Stimulated activated CD8-positive, alpha-beta memory T cell treated with anti-CD3 and anti-CD28 coated beads, Interleukin-7, amount 100 ng/mL, for 48 hours (primary cell): Measurements from ENCODE around the gene BUD31.
"Not testable (repeated sequence)": the region's sequence is repeated elsewhere in the genome, so short reads cannot be mapped to it uniquely, and the experiment has no call there.

Experiments used
- DNase-seq, 2 donors: peaks; one replicate each; pipeline ENCODE4 v3.0.0-alpha.2; 2020; ENCODE audit warnings: low read depth in 1 of 2; ENCODE audit errors: extremely low read depth in 1 of 2

BUD31 gene

GRCh38 chr7:99408379-99409191 is at the start of gene BUD31, which contains the start of gene PDAP1:
Gene BUD31, plus strand, starts transcription at chr7:99408969. Its CDS starts 2,124 bp downstream, at chr7:99411093.
Gene PDAP1, minus strand, starts transcription at chr7:99408597. Its CDS starts 49 bp downstream, at chr7:99408548.
- peak; percentile 79 to 80 for DNase-seq

GRCh38 chr7:99359465-99360154 is 49.2 kb upstream of the BUD31 start:
- DNase-seq: no peak

- DNase-seq: no peak
Measured at GRCh38 chr7:99362801-99363200, 46.0 kb upstream of the BUD31 start.

GRCh38 chr7:99363286-99363685 is 45.5 kb upstream of the BUD31 start:
- no peak for DNase-seq

- no peak for DNase-seq
Measured at GRCh38 chr7:99365318-99366141, 43.2 kb upstream of the BUD31 start.

- DNase-seq: no peak
Measured at GRCh38 chr7:99366646-99367045, 42.1 kb upstream of the BUD31 start.

- no peak for DNase-seq
Measured at GRCh38 chr7:99368750-99369389, 39.9 kb upstream of the BUD31 start.

GRCh38 chr7:99369767-99370391 is 38.9 kb upstream of the BUD31 start:
- no peak for DNase-seq

- DNase-seq: no peak
Measured at GRCh38 chr7:99371376-99371920, 37.3 kb upstream of the BUD31 start.

GRCh38 chr7:99372275-99373090 is 36.3 kb upstream of the BUD31 start:
- no peak for DNase-seq

- DNase-seq: no peak
Measured at GRCh38 chr7:99373091-99374066, 35.4 kb upstream of the BUD31 start.

- DNase-seq: peak; percentile 76 to 80
Measured at GRCh38 chr7:99374111-99375064, 34.4 kb upstream of the BUD31 start, which contains the start of gene ARPC1B. Gene ARPC1B, plus strand, starts transcription at chr7:99374730. Its CDS starts 10,985 bp downstream, at chr7:99385715.

GRCh38 chr7:99375070-99375807 is 33.5 kb upstream of the BUD31 start:
- peak; percentile 47 to 53 for DNase-seq

GRCh38 chr7:99379043-99379577 is 29.7 kb upstream of the BUD31 start:
- DNase-seq: no peak

- DNase-seq: not testable (repeated sequence)
Measured at GRCh38 chr7:99379693-99380031, 29.1 kb upstream of the BUD31 start.
